Keratinocyte (primary cell): Measurements from ENCODE around the gene PRR4. TPM values are rescaled to one million over a fixed set of nuclear protein-coding genes. Genes with fewer than 3 reads are reported as not detected.

Source experiments
- DNase-seq: peaks from one replicate; pipeline ENCODE4 v3.0.0-alpha.2; 2011; ENCODE audit warnings: low read depth, missing footprints, low spot score
- FAIRE-seq: peaks from 2 replicates; lab custom pipeline; 2011; peaks lifted over from hg19 to GRCh38; lab: Jason Lieb, UNC
- H2AFZ ChIP-seq: 2 replicates; pipeline ENCODE4 v1.6.0; 2012; ENCODE audit warnings: low read length, control low read depth, inconsistent platforms; ENCODE audit not compliant: control insufficient read depth
- H3K27ac ChIP-seq: 2 replicates; pipeline ENCODE4 v1.5.1; 2011; ENCODE audit warnings: low read length; ENCODE audit not compliant: control insufficient read depth, insufficient read depth
- H3K27me3 ChIP-seq: 3 replicates; pipeline ENCODE4 v1.6.0; 2011; ENCODE audit warnings: low read length; ENCODE audit not compliant: control insufficient read depth, insufficient read depth; ENCODE audit errors: extremely low read depth
- H3K36me3 ChIP-seq, 2 experiments: 2 replicates in 1 of 2; 3 replicates in 1 of 2; pipeline ENCODE4 v1.5.1; 2011; ENCODE audit warnings: low read length in 2 of 2, mild to moderate bottlenecking in 1 of 2; ENCODE audit not compliant: control insufficient read depth in 2 of 2, insufficient read depth in 2 of 2; ENCODE audit errors: extremely low read depth in 1 of 2
- H3K4me1 ChIP-seq: 3 replicates; pipeline ENCODE4 v1.5.1; 2011; ENCODE audit warnings: low read length; ENCODE audit not compliant: control insufficient read depth, insufficient read depth; ENCODE audit errors: extremely low read depth
- H3K4me2 ChIP-seq: 3 replicates; pipeline ENCODE4 v1.6.0; 2011; ENCODE audit warnings: low read depth, low read length; ENCODE audit not compliant: control insufficient read depth, insufficient read depth; ENCODE audit errors: extremely low read depth
- H3K4me3 ChIP-seq, 3 experiments: fragments of 200-600 bp in 1 of 3; sonication (generic) in 1 of 3; 2 replicates in 2 of 3; 3 replicates in 1 of 3; pipeline ENCODE4 v1.5.1; 2011 to 2016; ENCODE audit warnings: low read length in 3 of 3, mild to moderate bottlenecking in 3 of 3, control low read depth in 2 of 3, inconsistent platforms in 1 of 3, low read depth in 1 of 3, mixed read lengths in 1 of 3, mixed run types in 1 of 3, moderate library complexity in 1 of 3; ENCODE audit not compliant: control insufficient read depth in 2 of 3, insufficient read depth in 2 of 3; ENCODE audit errors: extremely low read depth in 1 of 3
- H3K79me2 ChIP-seq: 2 replicates; pipeline ENCODE4 v1.6.0; 2012; ENCODE audit warnings: low read length; ENCODE audit not compliant: control insufficient read depth, insufficient read depth
- H3K9ac ChIP-seq: 3 replicates; pipeline ENCODE4 v1.6.0; 2011; ENCODE audit warnings: low read length; ENCODE audit not compliant: control insufficient read depth, insufficient read depth; ENCODE audit errors: extremely low read depth
- H3K9me1 ChIP-seq: 3 replicates; pipeline ENCODE4 v1.6.0; 2011; ENCODE audit warnings: low read length; ENCODE audit not compliant: control insufficient read depth, insufficient read depth; ENCODE audit errors: extremely low read depth
- H3K9me3 ChIP-seq: 2 replicates; pipeline ENCODE4 v1.5.1; 2012; ENCODE audit warnings: low read depth, low read length; ENCODE audit not compliant: control insufficient read depth
- H4K20me1 ChIP-seq: 3 replicates; pipeline ENCODE4 v1.6.0; 2011; ENCODE audit warnings: low read length; ENCODE audit not compliant: control insufficient read depth, insufficient read depth; ENCODE audit errors: extremely low read depth
- CTCF ChIP-seq, 3 experiments: IDR thresholded peaks in 1 of 3; conservative IDR thresholded peaks in 1 of 3; optimal IDR thresholded peaks in 1 of 3; 2 replicates in 2 of 3; 3 replicates in 1 of 3; pipeline versions ENCODE3 to v1.5.1; 2011; ENCODE audit warnings: low read length in 3 of 3, mild to moderate bottlenecking in 3 of 3, moderate library complexity in 2 of 3, control low read depth in 1 of 3, inconsistent platforms in 1 of 3; ENCODE audit not compliant: insufficient read depth in 2 of 3; ENCODE audit errors: extremely low read depth in 1 of 3
- EZH2 ChIP-seq: IDR thresholded peaks from one replicate; pipeline ENCODE4 v1.6.1; 2012; ENCODE audit warnings: inconsistent platforms, mild to moderate bottlenecking, low read length, moderate library complexity
- dilution Hi-C: fragments of 300-500 bp; cut with MboI; formaldehyde crosslinking; loops from one replicate; pipeline ENCODE4 v1.7.0; 2020; ENCODE audit warnings: low sequenced_read_pairs; ENCODE audit not compliant: extremely low pct_ligation_motif_present
- polyA plus RNA-seq, 5 experiments: library from polyadenylated mRNA; depleted of rRNA in 3 of 5; stranded (reverse) in 3 of 5; stranded (forward) in 1 of 5; unstranded in 1 of 5; fragments of >200 nt; gene quantifications; 1 replicate in 1 of 5; 2 replicates in 3 of 5; 3 replicates in 1 of 5; pipeline versions ENCODE4 v1.2.1 to v1.2.3, GENCODE V29; 2011 to 2012; ENCODE audit warnings: missing spikeins in 2 of 5, low read depth in 1 of 5, low replicate concordance in 1 of 5

PRR4 gene
- polyA plus RNA-seq, 1 donor (not counting 4 experiments of a cell fraction or from before 2014, with no cell fraction given) = 4.0 TPM

GRCh38 chr12:10891937-10892336, 42.7 kb upstream of the PRR4 start:
- Histone ChIP-seq H3K27ac (no peak overlapping the region), H3K4me1 (no peaks in the 10 kb centered on the region), H3K4me2 (no peak overlapping the region), H3K9ac (no peak overlapping the region), H3K36me3 (no peaks in the 10 kb centered on the region), H2AFZ (no peak overlapping the region), H3K4me3 (no peak overlapping the region), H3K9me1 (no peaks in the 10 kb centered on the region), H3K79me2 (no peaks in the 10 kb centered on the region), H3K9me3 (no peaks in the 10 kb centered on the region), H3K27me3 (no peaks in the 10 kb centered on the region), H4K20me1 (no peaks in the 10 kb centered on the region)
- TF ChIP-seq EZH2 (no peak), CTCF (optimal IDR thresholded peaks at IDR 0.05 in 1 of 3, IDR thresholded peaks at IDR 0.05 in 1 of 3, conservative IDR thresholded peaks at IDR 0.05 in 1 of 3; ENCODE audit: extremely low read depth in 1 of 3, insufficient read depth in 2 of 3, low read length in 3 of 3) (no peak)
- FAIRE-seq (no peak), DNase-seq (no peak)
- dilution Hi-C loops = no loop called here

GRCh38 chr12:10889226-10889625, 40.0 kb upstream of the PRR4 start:
- DNase-seq (no peak), FAIRE-seq (no peak)
- Histone ChIP-seq H3K4me3 (no peak overlapping the region), H3K79me2 (no peaks in the 10 kb centered on the region), H3K27ac (no peak overlapping the region), H3K36me3 (no peaks in the 10 kb centered on the region), H4K20me1 (no peaks in the 10 kb centered on the region), H3K9ac (no peak overlapping the region), H3K9me3 (no peaks in the 10 kb centered on the region), H3K9me1 (no peaks in the 10 kb centered on the region), H3K4me1 (no peaks in the 10 kb centered on the region), H2AFZ (no peak overlapping the region), H3K4me2 (no peak overlapping the region), H3K27me3 (no peaks in the 10 kb centered on the region)
- TF ChIP-seq CTCF (optimal IDR thresholded peaks at IDR 0.05 in 1 of 3, IDR thresholded peaks at IDR 0.05 in 1 of 3, conservative IDR thresholded peaks at IDR 0.05 in 1 of 3; ENCODE audit: extremely low read depth in 1 of 3, insufficient read depth in 2 of 3, low read length in 3 of 3) (no peak), EZH2 (no peak)
- dilution Hi-C loops = no loop called here
